ENCODE measurements around the gene IGFLR1. TPM values are rescaled to one million over a fixed set of nuclear protein-coding genes. Genes with fewer than 3 reads are reported as not detected.

Gene IGFLR1
- total RNA-seq, 1 donor from 2014 or later, result 5.1 TPM

- DNase-seq (ENCODE audit: missing footprints), result peak; percentile 99
- intact Hi-C loops (cut with DNase I), result loop anchor here (1.0 kb wide), 1 partner anchor 42 kb away; no protein-coding TSS in a partner anchor
- ATAC-seq, result peak; percentile 79
These were observed 15.7 kb upstream of the IGFLR1 start, which contains the start of gene PROSER3 for GRCh38 chr19:35757749-35758608. TSS of gene PROSER3 (plus strand) at chr19:35758176. CDS start at chr19:35758216, 40 bp downstream.

- peak; percentile 66 for ATAC-seq
- DNase-seq (ENCODE audit: missing footprints), result peak; percentile 94
- intact Hi-C loops (cut with DNase I), result loop anchor here (1.0 kb wide), 1 partner anchor 41 kb away; no protein-coding TSS in a partner anchor
These were observed 15.0 kb upstream of the IGFLR1 start for GRCh38 chr19:35757231-35757748.

- peak; percentile 88 for DNase-seq (ENCODE audit: missing footprints)
- intact Hi-C loops (cut with DNase I), result loop anchor here (1.0 kb wide), 1 partner anchor 40 kb away; no protein-coding TSS in a partner anchor
- ATAC-seq, result peak; percentile 43
These were observed 14.4 kb upstream of the IGFLR1 start, which contains the start of gene HSPB6 for GRCh38 chr19:35756377-35757230. TSS of gene HSPB6 (minus strand) at chr19:35757029. CDS start at chr19:35757008, 21 bp downstream.

- peak; percentile 61 for ATAC-seq
- intact Hi-C loops (cut with DNase I), result no loop called here
- DNase-seq (ENCODE audit: missing footprints), result peak; percentile 94
These were observed 13.5 kb upstream of the IGFLR1 start for GRCh38 chr19:35755550-35756376.

- DNase-seq (ENCODE audit: missing footprints) (no peak), ATAC-seq (peak; percentile 56)
These were observed 12.9 kb upstream of the IGFLR1 start for GRCh38 chr19:35755131-35755549.

GRCh38 chr19:35754370-35755130 is 12.3 kb upstream of the IGFLR1 start:
- intact Hi-C loops (cut with DNase I), result no loop called here

More at GRCh38 chr19:35755131-35755549, 12.9 kb upstream of the IGFLR1 start:
- intact Hi-C loops (cut with DNase I), result no loop called here

GRCh38 chr19:35753634-35754369 is 11.6 kb upstream of the IGFLR1 start:
- ATAC-seq (no peak), DNase-seq (ENCODE audit: missing footprints) (peak; percentile 63)
- intact Hi-C loops (cut with DNase I), result no loop called here

More at GRCh38 chr19:35754370-35755130, 12.3 kb upstream of the IGFLR1 start:
- no peak for ATAC-seq
- DNase-seq (ENCODE audit: missing footprints), result peak; percentile 20

- intact Hi-C loops (cut with DNase I), result no loop called here
- no peak for ATAC-seq
- DNase-seq (ENCODE audit: missing footprints), result peak; percentile 63
These were observed 10.6 kb upstream of the IGFLR1 start for GRCh38 chr19:35752746-35753350.

- ATAC-seq (no peak), DNase-seq (ENCODE audit: missing footprints) (peak; percentile 69)
- intact Hi-C loops (cut with DNase I), result no loop called here
These were observed 9.8 kb upstream of the IGFLR1 start for GRCh38 chr19:35751839-35752745.

GRCh38 chr19:35750167-35750566 is 7.9 kb upstream of the IGFLR1 start:
- ATAC-seq (no peak), DNase-seq (ENCODE audit: missing footprints) (peak; percentile 47)
- intact Hi-C loops (cut with DNase I), result no loop called here

- DNase-seq (ENCODE audit: missing footprints) (peak; percentile 100), ATAC-seq (peak; percentile 88)
- intact Hi-C loops (cut with DNase I), result loop anchor here (5.0 to 10.0 kb wide), 2 partner anchors 101 to 366 kb away; partner anchors contain the start of genes COX6B1, OVOL3, POLR2I and TBCB
These were observed 6.1 kb upstream of the IGFLR1 start, which contains the start of gene LIN37 for GRCh38 chr19:35748106-35749020. TSS of gene LIN37 (plus strand) at chr19:35748576. CDS start at chr19:35748725, 149 bp downstream.

- ATAC-seq, result no peak
- peak; percentile 64 for DNase-seq (ENCODE audit: missing footprints)
- intact Hi-C loops (cut with DNase I), result loop anchor here (5.0 to 10.0 kb wide), 2 partner anchors 99 to 368 kb away; partner anchors contain the start of genes COX6B1, OVOL3, POLR2I and TBCB
These were observed 4.3 kb upstream of the IGFLR1 start for GRCh38 chr19:35746531-35746930.

- no peak for DNase-seq (ENCODE audit: missing footprints)
- intact Hi-C loops (cut with DNase I), result loop anchor here (5.0 to 10.0 kb wide), 2 partner anchors 99 to 369 kb away; partner anchors contain the start of genes COX6B1, OVOL3, POLR2I and TBCB
- ATAC-seq, result no peak
These were observed 3.8 kb upstream of the IGFLR1 start for GRCh38 chr19:35746087-35746462.

Data from Right ventricle myocardium inferior (tissue), 1 donor.